GM21717 (cell line): ENCODE measurements around the gene GAL.

ENCODE experiments used
- ATAC-seq: cut with Tn5 transposase; IDR thresholded peaks from one replicate; pipeline ENCODE4 v1.9.1; 2021; ENCODE audit warnings: mild to moderate bottlenecking, moderate library complexity; ENCODE audit not compliant: unreplicated experiment

GAL gene

DNA sequence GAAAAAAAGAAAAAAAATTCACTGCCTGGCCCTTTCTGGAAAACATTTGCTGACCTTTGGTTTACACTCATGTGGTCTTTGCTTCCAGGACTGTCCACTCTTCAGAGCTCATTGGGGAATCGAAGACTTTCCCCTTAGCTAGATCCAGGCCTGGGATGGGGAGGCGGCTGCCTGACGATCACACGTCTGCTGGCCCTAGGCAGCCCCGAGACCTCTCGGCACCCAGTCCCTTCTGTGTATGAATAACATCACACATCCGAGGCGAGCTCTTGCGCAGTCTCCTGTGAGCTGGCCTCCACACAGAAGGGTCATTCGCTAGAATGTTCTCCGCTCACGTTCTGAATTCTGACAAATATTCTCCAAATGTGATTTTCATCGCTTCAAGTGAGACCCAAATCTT is 25.7 kb upstream of the GAL start:
- no peak for ATAC-seq

DNA sequence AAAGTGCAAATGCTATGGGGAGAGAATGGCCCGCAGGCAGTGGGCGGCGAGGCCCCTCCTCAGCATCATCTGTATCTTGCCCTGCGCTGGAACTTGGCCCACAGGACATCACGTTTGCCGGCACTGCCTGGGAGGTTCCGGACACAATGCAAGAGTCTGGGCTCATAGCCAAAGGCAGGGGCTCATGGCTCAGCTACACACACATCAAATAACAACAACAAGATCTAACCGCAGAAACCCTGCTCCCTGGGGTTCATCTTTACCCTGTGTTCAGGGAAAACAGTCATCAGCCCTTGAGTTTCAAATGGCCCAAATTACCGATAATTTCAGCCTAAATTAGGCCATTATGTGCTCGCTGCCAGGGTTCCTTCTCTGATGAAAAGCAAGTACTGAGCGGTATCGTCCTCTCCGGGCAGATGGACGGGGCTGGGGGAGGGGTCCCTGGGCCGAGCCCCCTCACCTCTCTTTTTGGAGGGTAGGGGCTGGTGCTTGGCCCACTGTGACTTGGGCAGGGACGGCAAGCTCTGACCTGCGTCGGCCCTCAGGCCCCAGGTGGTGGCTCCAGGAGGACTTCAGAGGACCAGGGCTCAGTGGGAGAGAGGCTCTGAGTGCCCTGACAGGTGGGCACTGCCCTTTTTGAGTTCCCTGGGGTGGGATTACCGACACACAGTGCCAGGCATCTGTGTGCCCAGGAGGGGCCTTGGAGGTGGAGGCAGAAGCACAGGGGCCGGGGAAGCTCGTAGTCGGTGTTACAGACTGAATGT is 25.0 kb upstream of the GAL start:
- ATAC-seq, result no peak

DNA sequence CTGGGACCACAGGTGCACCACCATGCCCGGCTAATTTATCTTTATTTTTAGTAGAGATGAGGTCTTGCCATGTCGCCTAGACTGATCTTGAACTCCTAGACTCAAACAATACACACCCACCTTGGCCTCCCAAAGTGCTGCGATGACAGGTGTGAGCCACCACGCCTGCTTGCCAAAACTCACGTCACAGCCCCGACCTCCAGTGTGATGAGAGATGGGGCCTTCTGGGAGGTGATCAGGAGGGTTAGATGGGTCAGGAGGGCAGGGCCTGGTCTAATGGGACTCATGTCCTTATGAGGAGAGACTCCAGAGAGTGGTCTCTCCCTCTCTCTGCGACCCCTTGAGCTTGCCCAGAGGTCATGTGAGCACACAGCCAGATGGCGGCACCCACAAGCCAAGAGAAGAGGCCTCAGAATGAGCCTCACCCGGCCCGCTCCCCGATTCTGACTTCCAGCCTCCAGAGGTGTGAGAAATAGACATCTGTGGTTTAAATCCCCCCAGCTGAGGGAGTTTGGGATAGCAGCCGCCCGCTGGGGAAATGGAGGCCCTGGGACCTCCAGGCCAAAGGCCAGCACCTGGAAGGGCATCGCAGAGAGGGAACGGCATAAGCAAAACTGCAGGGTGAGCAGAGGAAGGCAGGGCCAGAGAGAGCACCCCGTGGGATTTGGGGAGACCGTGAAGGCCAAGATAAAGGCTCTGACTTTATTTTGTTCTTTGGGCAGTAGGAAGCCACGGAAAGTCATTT is 24.1 kb upstream of the GAL start:
- no peak for ATAC-seq

DNA sequence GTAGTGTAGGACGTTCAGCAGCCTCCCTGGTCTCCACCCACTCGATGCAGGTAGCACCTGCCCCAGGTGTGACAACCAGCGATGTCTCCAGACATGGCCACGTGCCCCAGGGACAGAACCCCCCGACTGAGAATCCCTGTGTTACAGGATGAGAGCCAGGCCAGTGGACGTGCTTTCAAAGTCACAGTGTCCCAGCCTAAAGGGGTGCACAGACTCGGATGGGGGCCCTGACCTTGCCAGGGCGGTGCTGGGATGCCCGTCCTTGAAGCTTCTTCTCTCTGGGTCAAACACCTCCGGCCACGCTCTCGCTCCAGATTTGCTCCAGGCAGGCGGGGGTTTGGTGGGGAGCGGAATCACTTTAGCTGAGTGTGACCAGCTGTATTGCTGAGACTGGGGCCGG is 23.3 kb upstream of the GAL start:
- ATAC-seq, result no peak

DNA sequence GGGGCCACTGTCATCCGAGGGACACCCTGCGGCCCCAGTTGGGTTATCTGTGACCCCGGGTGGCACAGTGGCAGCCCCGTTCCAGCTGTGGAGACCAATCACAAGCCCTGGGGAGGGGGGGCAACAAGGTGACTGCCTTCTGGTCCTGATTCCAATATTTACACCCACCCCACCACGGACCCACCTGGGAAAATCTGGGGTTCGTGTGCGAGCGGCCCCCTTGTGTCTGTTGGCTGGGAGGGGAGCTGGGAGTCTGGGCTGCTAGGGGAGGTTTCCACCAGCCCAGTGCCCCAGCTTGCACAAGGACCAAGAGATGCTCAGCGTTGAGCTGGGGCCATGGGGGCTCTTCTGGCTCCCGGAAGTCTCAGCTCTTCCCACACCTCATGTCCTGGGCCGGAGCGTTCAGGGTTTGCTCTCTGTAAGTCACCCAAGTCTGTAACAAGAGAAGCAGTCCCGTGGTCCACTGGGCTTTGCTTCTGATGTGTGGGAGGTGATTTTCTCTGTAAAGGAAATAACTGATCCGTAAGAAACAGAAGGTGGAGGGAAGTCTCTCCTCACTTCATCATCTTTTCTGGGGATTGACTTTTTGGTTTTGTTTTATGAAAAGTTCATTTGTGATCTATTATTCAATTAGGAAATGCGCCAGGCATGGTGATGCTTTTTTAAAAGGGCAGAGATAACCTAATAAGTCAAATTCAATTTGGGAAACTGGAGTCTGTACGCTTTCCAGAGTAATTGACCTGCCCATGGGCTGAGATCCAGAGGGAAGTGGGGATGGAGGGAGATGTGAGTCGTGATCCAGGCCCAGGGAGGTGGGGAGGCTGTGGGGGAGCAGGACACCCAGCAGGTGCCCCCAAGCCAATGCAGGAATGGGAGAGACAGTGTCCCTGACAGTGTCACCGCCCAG is 22.4 kb upstream of the GAL start:
- no peak for ATAC-seq

DNA sequence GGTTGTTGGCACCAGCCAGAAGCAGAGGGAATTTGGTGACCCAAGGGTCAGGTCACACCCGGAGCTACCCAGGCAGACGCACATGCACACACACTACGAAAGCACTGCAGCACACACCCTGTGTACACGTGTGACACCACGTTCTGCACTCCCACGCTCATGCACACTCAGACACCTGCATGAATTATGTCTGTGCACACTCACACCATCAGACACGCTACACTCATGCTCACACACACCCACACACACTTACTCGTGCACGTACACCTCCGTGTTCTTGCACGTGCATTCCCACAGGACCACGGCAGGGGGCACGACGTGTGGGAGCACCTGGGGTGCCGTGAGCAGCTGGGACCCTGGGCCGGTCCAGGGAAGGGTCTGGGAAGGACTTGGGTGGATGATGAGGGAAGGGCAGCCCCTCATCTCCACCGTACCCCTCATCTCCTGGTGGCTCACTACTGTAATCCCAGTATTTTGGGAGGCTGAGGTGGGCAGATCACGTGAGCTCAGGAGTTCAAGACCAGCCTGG is 20.8 kb upstream of the GAL start:
- no peak for ATAC-seq

DNA sequence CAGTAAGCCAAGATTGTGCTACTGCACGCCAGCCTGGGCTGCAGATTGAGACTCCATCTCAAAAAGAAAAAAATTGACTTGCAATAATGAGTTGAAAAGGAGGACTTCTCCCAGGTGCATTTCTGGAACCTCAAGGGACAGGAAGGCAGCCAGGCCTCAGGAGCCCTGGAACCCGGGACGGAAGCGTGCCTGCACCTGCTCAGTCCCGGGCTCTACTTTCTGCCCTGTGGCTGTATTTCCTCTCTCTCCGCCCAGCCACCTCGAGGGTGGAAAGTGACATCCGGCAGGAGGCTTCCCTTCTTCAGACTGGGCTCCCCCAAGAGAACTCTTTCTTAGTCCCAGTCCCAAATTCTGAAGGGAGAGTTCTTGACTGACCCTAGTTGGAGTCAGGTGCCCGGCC is 20.2 kb upstream of the GAL start:
- ATAC-seq, result no peak

DNA sequence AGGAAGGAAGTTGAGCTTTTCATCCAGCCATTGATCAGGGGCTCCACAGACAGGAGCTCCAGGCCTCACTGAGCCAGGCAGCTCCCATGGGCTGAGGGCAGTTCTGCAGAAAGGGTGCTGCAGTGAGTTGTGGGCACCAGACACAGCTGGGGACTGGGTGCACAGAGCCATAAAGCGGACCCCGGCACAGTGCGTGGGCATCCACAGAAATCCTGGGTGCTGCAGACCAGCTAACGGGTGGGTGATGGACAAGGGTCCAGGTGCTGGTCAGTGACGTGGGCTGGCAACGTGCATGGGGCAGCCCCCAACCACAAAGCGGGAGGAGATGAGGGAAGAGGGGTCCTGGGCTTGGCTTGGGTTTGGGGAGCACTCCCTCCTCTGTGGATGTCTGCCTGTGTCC is 19.4 kb upstream of the GAL start:
- ATAC-seq, result no peak

DNA sequence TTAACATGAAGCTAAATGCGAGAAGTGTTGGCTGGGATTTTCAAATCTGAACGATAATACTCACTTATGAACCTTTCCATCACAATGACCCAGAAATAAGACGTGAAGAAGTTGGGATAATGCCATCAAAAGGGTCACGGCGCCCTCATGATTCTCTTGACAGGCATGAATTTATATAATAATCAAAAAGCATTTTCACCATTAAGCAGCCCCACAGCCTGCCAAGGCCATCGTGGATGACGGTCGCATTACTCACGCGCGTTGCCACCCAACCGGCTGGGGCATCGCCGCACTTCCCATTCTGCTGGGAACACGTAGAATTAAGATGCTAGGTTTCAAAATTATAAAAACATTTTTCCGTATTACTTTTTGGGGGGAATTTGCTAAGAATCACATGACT is 18.9 kb upstream of the GAL start:
- no peak for ATAC-seq

DNA sequence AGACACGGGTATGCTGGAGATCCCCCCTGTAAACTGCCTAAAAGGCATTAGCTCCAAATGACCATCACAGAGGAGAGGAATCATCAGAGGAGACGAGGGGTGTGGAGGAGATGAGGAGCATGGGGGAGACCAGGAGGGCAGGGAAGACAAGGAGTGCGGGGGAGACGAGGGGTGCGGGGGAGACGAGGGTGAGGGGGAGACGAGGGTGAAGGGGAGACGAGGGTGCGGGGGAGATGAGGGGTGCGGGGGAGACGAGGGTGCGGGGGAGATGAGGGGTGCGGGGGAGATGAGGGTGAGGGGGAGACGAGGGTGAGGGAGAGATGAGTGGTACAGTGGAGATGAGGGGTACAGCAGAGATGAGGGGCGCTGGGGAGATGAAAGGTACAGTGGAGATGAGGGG is 17.5 kb upstream of the GAL start:
- ATAC-seq, result no peak

DNA sequence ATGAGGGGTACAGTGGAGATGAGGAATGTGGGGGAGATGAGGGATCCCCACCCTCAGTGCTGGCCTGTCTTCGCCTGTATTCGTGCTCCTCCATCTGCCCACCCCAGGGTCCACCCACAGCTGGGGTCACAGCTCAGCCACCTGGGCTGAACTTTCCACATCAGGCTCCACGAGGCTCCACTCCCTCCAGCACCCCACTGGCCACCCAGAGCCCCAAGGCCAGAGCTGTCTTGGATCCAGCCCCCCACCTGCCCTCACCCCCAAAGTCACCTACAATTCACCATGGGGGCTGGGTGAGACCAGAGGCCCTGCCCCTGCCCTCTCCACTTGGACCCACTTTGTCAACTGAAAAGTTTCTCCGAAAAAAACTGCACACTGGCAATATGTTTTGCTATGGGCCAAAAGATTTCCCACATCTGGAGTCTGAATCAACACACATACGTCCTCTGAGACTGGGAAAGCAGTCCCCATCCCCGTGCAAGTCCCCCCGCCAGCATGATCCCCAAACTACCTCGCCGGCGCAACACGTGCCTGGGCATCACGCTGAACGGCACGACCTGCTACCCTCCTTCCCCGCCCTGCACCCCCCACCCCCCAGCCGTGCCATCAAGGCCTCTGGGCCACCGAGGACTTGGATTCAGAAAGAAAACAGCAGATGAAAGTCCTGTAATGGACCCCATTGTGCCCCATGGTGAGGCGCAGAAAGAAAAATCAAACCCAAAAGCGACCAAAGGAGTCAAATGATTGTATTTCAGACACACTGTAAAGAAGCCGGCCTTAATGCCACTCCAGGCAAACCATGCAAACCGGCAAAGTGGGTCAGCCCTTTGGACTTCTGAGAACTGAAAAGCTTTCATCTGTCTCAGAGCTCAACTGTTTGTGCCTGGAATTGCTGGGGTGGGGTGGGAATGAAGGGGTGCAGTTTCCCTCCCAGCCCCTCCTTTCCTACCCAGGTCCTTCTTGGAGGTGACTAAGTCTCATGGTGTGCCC is 16.5 kb upstream of the GAL start:
- ATAC-seq, result no peak

DNA sequence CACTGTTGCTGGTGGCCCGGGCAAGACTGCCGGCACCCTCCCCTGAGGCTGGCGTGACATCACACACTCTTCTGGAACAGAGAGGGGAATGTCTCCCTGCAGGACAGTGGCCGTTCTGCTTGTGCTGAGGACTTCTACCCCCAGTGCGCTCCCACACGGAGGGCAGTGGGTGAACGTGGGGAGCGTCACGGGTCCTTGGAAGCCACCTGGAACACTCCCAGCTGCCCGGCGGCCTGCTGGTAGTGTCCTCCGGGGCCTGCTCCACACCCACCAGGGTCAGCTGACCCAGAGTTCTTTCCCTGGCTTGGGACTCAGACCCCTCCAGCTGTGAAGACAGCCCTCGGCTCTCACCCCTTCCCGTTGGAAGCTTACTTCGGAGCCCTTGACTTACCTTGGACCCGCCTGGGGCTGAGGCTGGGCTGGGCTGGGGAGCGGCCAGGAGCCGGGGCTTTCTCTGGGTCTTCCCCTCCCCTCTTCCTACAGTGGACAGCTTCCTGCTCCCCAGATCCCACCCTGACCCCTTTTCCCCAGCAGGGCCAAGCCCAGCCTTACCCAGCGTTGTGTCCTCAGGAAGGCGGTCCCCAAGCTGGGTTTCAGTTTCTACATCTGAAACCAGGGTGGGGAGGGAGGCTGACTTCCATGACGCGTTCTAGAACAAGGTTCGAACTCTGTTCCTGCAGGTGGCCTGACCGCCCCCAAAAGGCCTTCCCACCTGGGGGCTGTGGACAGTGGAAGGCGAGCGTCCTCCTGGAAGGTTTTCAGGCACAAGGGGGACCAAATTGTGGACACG is 14.8 kb upstream of the GAL start:
- no peak for ATAC-seq

DNA sequence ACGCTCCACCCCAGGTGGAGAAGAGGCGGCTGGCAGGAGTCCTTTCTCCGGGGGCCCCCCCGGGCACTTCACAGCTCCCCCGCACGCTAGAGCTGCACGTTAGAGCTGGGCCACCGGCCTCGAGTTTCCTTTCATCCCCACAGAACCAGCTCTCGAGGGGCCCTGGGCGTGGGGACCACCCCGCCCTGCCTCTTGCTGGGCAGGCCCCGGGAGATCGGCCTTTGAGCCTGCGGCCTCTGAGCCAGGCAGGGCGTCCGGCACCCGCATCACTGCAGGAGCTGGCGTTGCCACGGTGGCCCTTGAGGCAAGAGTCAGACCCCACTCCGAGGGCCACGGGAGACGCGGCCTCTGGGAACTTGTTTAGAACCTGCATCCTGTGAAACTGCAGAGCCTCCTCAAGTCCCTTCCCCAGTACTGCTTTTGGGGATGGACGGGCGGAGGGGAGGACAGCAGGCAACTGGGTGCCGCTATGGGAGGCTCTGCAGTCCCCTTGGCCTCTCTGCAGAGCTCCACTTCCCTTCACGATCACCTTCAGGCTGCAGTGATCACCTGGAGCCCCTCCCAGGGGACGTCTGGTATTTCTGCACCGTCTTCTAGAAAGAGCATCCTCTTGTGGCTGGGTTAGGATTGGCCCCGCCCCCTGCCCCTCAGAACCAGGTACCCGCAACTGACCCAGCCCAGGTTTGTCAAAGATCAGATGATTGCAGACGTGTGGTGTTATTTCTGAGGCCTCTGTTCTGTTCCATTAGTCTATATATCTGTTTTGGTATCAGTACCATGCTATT is 13.9 kb upstream of the GAL start:
- no peak for ATAC-seq

DNA sequence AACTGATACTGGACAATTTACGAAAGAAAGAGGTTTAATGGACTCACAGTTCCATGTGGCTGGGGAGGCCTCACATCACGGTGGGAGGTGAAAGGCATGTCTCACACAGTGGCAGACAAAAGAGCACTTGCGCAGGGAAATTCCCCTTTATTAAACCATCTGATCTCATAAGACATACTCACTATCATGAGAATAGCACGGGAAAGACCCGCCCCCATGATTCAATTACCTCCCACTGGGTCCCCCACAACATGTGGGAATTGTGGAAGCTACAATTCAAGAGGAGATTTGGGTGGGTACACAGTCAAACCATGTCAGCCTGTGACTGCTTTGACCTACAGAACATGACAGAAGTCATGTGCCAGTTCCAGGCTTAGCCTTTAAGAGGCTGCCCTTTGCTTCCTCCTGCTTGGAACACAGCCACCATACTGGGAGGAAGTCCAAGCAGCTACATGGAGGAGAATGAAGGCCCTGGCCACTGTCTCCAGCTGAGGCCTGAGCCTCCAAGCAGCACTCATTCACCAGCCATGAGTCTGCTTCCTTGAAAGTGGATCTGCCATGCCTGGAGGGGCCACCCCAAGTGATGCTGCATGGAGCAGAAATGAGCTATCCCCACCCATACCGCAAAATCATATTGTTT is 10.9 kb upstream of the GAL start:
- no peak for ATAC-seq

DNA sequence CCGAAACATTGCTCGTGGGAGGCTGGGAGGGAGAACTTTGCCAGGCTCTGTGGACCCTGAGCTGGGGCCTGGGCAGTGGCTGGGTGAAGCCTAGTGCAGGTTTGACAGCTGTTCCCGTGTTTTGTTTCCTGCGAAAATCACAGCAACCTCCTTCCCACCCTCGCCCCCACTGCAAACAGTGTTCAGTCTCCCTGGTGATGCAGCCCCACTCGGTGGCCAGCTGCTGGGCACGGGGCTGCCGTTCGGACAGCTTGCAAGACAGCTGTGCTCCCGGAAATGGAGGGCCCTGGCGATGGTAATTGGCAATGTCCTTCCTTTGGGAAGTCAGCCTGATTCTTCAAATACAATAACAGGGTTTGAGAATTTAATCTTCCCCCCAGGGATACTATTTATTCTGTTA is 10.4 kb upstream of the GAL start:
- ATAC-seq, result no peak

DNA sequence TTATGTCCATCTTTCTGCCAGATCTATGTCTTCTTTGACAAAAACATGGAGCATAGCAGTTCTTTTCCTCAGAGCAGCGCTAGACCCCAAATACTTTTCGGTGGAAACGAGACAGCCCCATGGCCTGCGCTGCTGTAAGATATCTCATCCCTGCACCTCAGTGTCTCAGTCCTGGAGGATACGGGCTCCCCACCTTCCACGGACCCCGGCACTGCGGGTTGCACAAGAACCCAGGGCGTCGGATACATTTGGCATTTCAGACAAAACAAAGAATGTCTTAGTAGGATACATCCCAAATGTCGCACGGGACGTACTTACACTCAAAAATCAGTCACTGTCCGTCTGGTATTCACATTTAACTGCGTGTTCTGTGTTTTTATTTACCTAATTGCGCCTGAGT is 9.9 kb upstream of the GAL start:
- no peak for ATAC-seq

DNA sequence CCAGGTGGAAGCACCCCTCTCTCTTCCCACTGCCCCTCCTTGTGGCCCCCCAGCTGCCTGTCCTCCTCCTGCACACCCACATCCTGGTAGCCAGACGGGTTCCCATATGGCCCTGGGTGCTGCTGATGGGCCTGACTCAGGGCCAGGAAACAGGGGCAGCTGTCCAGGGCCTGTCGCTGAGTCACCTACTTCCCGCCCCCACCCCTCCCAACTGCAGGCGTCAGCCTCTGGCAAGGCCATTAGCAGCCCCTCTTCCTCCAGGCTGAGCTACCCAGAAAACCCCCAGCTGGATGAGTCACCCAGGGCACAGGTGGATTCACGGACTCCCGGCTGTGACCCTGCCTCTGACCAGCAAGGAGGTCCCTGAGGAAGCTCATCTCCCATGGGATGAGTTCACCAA is 6.9 kb upstream of the GAL start:
- no peak for ATAC-seq

DNA sequence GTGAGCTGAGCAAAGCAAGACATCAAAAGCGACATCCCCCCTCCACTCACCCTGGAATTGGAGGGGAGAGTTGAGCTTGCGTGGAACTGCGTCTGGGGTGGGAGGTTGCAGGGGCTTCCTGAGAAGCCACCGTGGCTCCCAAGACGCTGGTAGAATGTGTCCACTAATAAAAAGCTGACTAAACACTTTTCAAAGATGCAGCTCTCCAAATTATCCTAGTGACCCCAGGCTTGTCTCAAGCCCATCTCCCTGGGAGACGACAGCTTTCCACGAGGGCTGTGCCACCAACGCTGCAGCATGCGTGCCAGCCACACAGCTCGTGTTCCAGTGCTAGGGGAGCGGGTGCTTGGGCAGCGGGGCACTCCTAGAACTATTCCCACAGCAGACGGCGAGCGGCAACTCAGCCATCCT is 6.3 kb upstream of the GAL start:
- no peak for ATAC-seq
